ENCODE results near the gene POGLUT2.

DNA sequence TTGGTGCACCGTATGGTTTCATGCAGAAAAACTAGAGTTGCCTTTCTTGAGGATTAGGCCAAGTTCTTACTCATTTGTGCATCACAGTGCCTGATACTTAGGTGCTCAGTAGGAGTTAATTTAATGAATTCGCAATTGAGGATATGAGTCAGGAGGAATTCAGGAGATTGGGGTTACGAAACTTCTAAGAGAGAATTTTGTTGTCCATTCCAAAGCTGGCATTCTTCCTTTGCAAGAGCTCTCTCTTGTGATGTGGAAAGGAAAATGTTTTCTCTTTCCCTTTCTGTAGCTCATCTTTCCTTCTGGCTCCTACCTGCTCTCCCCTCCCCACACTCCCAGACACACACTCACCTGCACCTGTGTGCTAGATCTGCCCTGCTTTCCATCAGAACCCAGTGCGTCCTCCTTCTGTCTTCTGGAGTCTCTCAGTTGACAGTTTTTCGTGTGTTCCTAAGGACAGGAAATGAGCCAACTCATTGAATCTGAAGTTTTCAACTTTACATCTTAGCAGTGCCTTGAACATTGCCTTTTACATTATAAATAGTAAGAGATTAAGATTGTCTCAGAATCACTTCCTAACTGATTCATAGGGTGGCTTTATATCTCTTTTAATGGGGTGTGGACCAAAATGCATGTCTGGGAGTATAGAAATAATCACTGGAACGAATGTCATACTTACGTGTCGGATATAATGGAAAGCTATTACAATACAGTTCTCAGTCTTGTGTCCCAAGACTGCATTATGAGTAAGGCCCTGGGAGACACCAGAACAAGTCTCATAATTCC is 27.3 kb upstream of the POGLUT2 start:
- TF ChIP-seq, protein P1, sequence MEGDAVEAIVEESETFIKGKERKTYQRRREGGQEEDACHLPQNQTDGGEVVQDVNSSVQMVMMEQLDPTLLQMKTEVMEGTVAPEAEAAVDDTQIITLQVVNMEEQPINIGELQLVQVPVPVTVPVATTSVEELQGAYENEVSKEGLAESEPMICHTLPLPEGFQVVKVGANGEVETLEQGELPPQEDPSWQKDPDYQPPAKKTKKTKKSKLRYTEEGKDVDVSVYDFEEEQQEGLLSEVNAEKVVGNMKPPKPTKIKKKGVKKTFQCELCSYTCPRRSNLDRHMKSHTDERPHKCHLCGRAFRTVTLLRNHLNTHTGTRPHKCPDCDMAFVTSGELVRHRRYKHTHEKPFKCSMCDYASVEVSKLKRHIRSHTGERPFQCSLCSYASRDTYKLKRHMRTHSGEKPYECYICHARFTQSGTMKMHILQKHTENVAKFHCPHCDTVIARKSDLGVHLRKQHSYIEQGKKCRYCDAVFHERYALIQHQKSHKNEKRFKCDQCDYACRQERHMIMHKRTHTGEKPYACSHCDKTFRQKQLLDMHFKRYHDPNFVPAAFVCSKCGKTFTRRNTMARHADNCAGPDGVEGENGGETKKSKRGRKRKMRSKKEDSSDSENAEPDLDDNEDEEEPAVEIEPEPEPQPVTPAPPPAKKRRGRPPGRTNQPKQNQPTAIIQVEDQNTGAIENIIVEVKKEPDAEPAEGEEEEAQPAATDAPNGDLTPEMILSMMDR (IDR thresholded peaks at IDR 0.05; ENCODE audit: low read depth, low read length) = no peak
- no peak for TF ChIP-seq EZH2phosphoT487 (IDR thresholded peaks at IDR 0.05; ENCODE audit: low read depth)
